Body of pancreas (tissue), 4 donors: ENCODE data around the gene CNPY1. TPM values are rescaled to one million over a fixed set of nuclear protein-coding genes. Genes with fewer than 3 reads are reported as not detected.

ENCODE experiments used
- ATAC-seq: fragments of 150-250 bp; one replicate; pipeline ENCODE4 v1.9.1; 2016
- DNase-seq, 4 donors: peaks; one replicate each; pipeline ENCODE4 v3.0.0-alpha.2; 2019
- H3K27ac ChIP-seq, 4 donors: fragments of 200-600 bp; sonication (generic); 1 replicate in 3 of 4; 2 replicates in 1 of 4; pipeline versions ENCODE4 v1.5.1 to v1.6.1; 2016 to 2019; ENCODE audit warnings: mild to moderate bottlenecking in 1 of 4, mixed read lengths in 1 of 4, moderate library complexity in 1 of 4
- H3K27me3 ChIP-seq, 2 donors: fragments of 200-600 bp; sonication (generic); one replicate each; pipeline ENCODE4 v1.6.0; 2016; ENCODE audit warnings: mild to moderate bottlenecking in 1 of 2
- H3K36me3 ChIP-seq, 2 donors: fragments of 200-600 bp; sonication (generic); replicated peaks in 1 of 2; 2 replicates each; pipeline ENCODE4 v1.5.1; 2016; ENCODE audit warnings: low read depth in 2 of 2; ENCODE audit not compliant: insufficient read depth in 1 of 2
- H3K4me1 ChIP-seq: fragments of 200-600 bp; sonication (generic); one replicate; pipeline ENCODE4 v1.6.0; 2016
- H3K4me3 ChIP-seq, 2 donors: fragments of 200-600 bp; sonication (generic); 1 replicate in 1 of 2; 2 replicates in 1 of 2; pipeline ENCODE4 v1.5.1; 2016 to 2019
- H3K9me3 ChIP-seq, 3 donors: fragments of 200-600 bp; sonication (generic); 1 replicate in 2 of 3; 2 replicates in 1 of 3; pipeline ENCODE4 v1.5.1; 2016
- CTCF ChIP-seq, 7 experiments: fragments of 450-650 bp in 4 of 7; fragments of 200-600 bp in 3 of 7; sonication (generic) in 3 of 7; IDR thresholded peaks; one replicate each; pipeline ENCODE4 v1.5.1; 2016 to 2019; ENCODE audit warnings: antibody characterized with exemption in 7 of 7
- POLR2A ChIP-seq, 3 donors: fragments of 450-650 bp; IDR thresholded peaks; one replicate each; pipeline ENCODE4 v1.6.1; 2016; ENCODE audit warnings: antibody characterized with exemption in 3 of 3, mild to moderate bottlenecking in 2 of 3
- WGBS, 2 donors: methylation state at CpG; one replicate each; pipeline ENCODE4 v1.1.5; 2017; 5-methylcytosine and 5-hydroxymethylcytosine counted together
- intact Hi-C: fragments of 100-400 bp; cut with DNase I; formaldehyde crosslinking; loops from one replicate; pipeline ENCODE4 v1.15.1; 2023
- total RNA-seq, 2 donors: library from RNA; depleted of rRNA; stranded (reverse); fragments of >200 nt; gene quantifications; one replicate each; pipeline ENCODE4 v1.1.0, GENCODE V29; 2016

Gene CNPY1
- total RNA-seq, 2 donors from 2014 or later = not detected

GRCh38 chr7:155513543-155514285 lies 32.6 kb downstream of the CNPY1 start:
- H3K4me1 ChIP-seq = peaks cover 12% of the 10 kb centered on the region
- 69 to 76% methylated on average over 13 of the region's 13 CpGs for WGBS, 2 donors
- intact Hi-C loops = no loop called here

GRCh38 chr7:155512246-155512887 lies 34.0 kb downstream of the CNPY1 start:
- DNase-seq (no peak), ATAC-seq (no peak)
- no peak overlapping the region for H3K27ac ChIP-seq
- no peaks in the 10 kb centered on the region for H3K36me3 ChIP-seq
- H3K27me3 ChIP-seq = peaks cover 0 to 24% of the 10 kb centered on the region in 2 donors
- H3K4me1 ChIP-seq = peaks cover 12% of the 10 kb centered on the region
- WGBS, 2 donors = 32 to 37% methylated on average over 4 of the region's 4 CpGs
- no peaks in the 10 kb centered on the region for H3K9me3 ChIP-seq
- intact Hi-C loops = no loop called here
- H3K4me3 ChIP-seq = no peak overlapping the region
- TF ChIP-seq CTCF (IDR thresholded peaks at IDR 0.05) (no peak), POLR2A (IDR thresholded peaks at IDR 0.05) (no peak)

More at GRCh38 chr7:155513543-155514285, 32.6 kb downstream of the CNPY1 start:
- TF ChIP-seq POLR2A (IDR thresholded peaks at IDR 0.05) = no peak
- Histone ChIP-seq H3K27me3 (peaks cover 0 to 22% of the 10 kb centered on the region in 2 donors), H3K4me3 (no peak overlapping the region), H3K27ac (no peak overlapping the region), H3K9me3 (no peaks in the 10 kb centered on the region), H3K36me3 (no peaks in the 10 kb centered on the region)
- ATAC-seq (no peak), DNase-seq (no peak)

DNA sequence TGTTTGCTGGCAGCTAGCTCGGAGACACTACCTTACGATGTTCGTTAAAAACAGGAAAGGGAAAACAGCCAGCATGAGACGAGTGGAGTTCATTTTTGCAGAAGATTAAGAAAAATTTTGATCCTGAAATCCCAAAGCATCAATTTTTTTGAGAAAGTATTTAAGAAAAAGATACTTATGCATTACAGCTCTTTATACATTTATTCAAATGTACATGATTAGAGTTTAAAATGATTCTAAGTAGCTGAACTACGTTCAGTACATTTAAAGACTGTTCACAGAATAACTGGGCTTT lies 34.7 kb downstream of the CNPY1 start:
- no peaks in the 10 kb centered on the region for H3K9me3 ChIP-seq
- ATAC-seq = no peak
- no peak for TF ChIP-seq POLR2A (IDR thresholded peaks at IDR 0.05)
- TF ChIP-seq CTCF (IDR thresholded peaks at IDR 0.05) = no peak
- intact Hi-C loops = no loop called here
- H3K4me3 ChIP-seq = no peak overlapping the region
- WGBS, 2 donors = 47 to 55% methylated on average over 5 of the region's 5 CpGs
- no peak overlapping the region for H3K27ac ChIP-seq
- H3K36me3 ChIP-seq = no peaks in the 10 kb centered on the region
- peaks cover 0 to 24% of the 10 kb centered on the region in 2 donors for H3K27me3 ChIP-seq
- peaks cover 12% of the 10 kb centered on the region for H3K4me1 ChIP-seq
- DNase-seq = no peak

DNA sequence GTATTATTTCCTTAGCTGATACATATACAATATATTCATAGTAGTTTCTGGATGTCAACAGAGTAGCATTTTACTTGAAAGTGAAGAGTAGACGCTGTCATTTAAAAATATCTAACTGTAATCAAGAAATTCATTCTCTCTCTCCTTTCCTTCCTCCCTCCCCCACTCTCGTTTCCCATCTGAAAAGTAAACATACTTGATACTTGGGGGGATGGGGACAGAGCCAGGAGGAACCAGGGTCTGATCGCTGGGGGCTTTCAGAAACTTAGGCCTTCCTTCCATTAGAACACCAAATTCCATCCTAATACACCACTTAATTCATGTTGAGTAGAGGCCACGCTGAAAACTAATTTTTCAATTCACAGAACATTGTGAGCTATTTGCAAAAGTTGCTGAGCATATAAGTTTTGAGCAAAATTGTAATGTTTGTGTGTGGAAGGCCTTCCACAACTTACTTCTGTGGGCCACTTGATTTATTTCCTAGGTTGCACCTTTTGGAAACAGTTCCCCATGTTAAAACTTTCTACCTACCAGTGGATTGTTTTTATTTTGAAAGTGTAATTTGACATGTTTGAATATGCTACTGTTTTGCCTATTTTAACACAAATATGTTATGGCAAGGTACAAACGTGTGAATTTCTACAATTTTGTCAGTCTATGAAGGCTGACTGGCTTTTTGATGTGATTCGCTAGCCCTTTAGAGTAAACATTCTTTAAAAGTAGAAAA lies 35.2 kb downstream of the CNPY1 start:
- intact Hi-C loops = no loop called here
- 41 to 44% methylated on average over 6 of the region's 6 CpGs for WGBS, 2 donors

More for the DNA sequence above, 35.2 kb downstream of the CNPY1 start:
- Histone ChIP-seq H3K4me1 (peaks cover 12% of the 10 kb centered on the region), H3K9me3 (no peaks in the 10 kb centered on the region), H3K36me3 (no peaks in the 10 kb centered on the region), H3K27me3 (peaks cover 0 to 25% of the 10 kb centered on the region in 2 donors), H3K4me3 (no peak overlapping the region), H3K27ac (no peak overlapping the region)
- TF ChIP-seq CTCF (IDR thresholded peaks at IDR 0.05) = no peak
- no peak for TF ChIP-seq POLR2A (IDR thresholded peaks at IDR 0.05)
- DNase-seq (no peak), ATAC-seq (no peak)
